ENCODE data around the gene RAPGEF1.

- TF ChIP-seq CTCF (conservative IDR thresholded peaks at IDR 0.05; ENCODE audit: low read depth, low read length): no peak
- TF ChIP-seq EZH2 (IDR thresholded peaks at IDR 0.05; ENCODE audit: borderline replicate concordance, low read depth, low read length, poor library complexity, severe bottlenecking): no peak
Observed at GRCh38 chr9:131743096-131743495, 3.2 kb upstream of the RAPGEF1 start.

Measured in A673 (cell line).